Measurements from ENCODE around the gene PRODH2. TPM values are rescaled to one million over a fixed set of nuclear protein-coding genes. Genes with fewer than 3 reads are reported as not detected.
"Not testable (repeated sequence)": the region's sequence is repeated elsewhere in the genome, so short reads cannot be mapped to it uniquely, and the experiment has no call there.

PRODH2 gene
- total RNA-seq, 1 donor from 2014 or later: not detected

- DNase-seq (ENCODE audit: low read depth in 2 of 2): no peak
Measured at GRCh38 chr19:35796645-35797542, 15.8 kb downstream of the PRODH2 start.

- DNase-seq (ENCODE audit: low read depth in 2 of 2): not testable (repeated sequence)
Measured at GRCh38 chr19:35795564-35795963, 17.1 kb downstream of the PRODH2 start.

GRCh38 chr19:35793381-35794165 is 19.1 kb downstream of the PRODH2 start:
- DNase-seq (ENCODE audit: low read depth in 2 of 2): no peak

- no peak for DNase-seq (ENCODE audit: low read depth in 2 of 2)
Measured at GRCh38 chr19:35792888-35793287, 19.8 kb downstream of the PRODH2 start.

GRCh38 chr19:35792312-35792711 is 20.3 kb downstream of the PRODH2 start:
- no peak for DNase-seq (ENCODE audit: low read depth in 2 of 2)

GRCh38 chr19:35791814-35792279 is 20.8 kb downstream of the PRODH2 start:
- DNase-seq (ENCODE audit: low read depth in 2 of 2): no peak

GRCh38 chr19:35790981-35791813 is 21.4 kb downstream of the PRODH2 start:
- no peak for DNase-seq (ENCODE audit: low read depth in 2 of 2)

GRCh38 chr19:35789978-35790944 is 22.4 kb downstream of the PRODH2 start:
- DNase-seq (ENCODE audit: low read depth in 2 of 2): no peak

- no peak for DNase-seq (ENCODE audit: low read depth in 2 of 2)
Measured at GRCh38 chr19:35789195-35789977, 23.3 kb downstream of the PRODH2 start.

- DNase-seq (ENCODE audit: low read depth in 2 of 2): no peak
Measured at GRCh38 chr19:35788205-35788960, 24.3 kb downstream of the PRODH2 start.

- no peak for DNase-seq (ENCODE audit: low read depth in 2 of 2)
Measured at GRCh38 chr19:35787227-35787799, 25.3 kb downstream of the PRODH2 start.

GRCh38 chr19:35786299-35787160 is 26.1 kb downstream of the PRODH2 start:
- DNase-seq (ENCODE audit: low read depth in 2 of 2): no peak

- DNase-seq (ENCODE audit: low read depth in 2 of 2): no peak
Measured at GRCh38 chr19:35785339-35785627, 27.4 kb downstream of the PRODH2 start.

- DNase-seq (ENCODE audit: low read depth in 2 of 2): no peak
Measured at GRCh38 chr19:35784503-35785338, 27.9 kb downstream of the PRODH2 start.

- DNase-seq (ENCODE audit: low read depth in 2 of 2): no peak
Measured at GRCh38 chr19:35783469-35784434, 28.9 kb downstream of the PRODH2 start.

- no peak for DNase-seq (ENCODE audit: low read depth in 2 of 2)
Measured at GRCh38 chr19:35782589-35782988, 30.1 kb downstream of the PRODH2 start.
